GM19193 (cell line): ENCODE data around the gene COG8.

Experiments used
- POLR2A ChIP-seq: IDR thresholded peaks from 4 replicates; pipeline ENCODE4 v1.6.1; 2011; ENCODE audit not compliant: insufficient read depth, insufficient read length; ENCODE audit errors: extremely low read depth

COG8 gene

GRCh38 chr16:69327585-69328310, 11.6 kb downstream of the COG8 start:
- no peak for TF ChIP-seq POLR2A

- no peak for TF ChIP-seq POLR2A
Observed at GRCh38 chr16:69326172-69326873, 13.0 kb downstream of the COG8 start.

- no peak for TF ChIP-seq POLR2A
Observed at GRCh38 chr16:69325784-69326171, 13.6 kb downstream of the COG8 start.

GRCh38 chr16:69324585-69325253, 14.6 kb downstream of the COG8 start:
- no peak for TF ChIP-seq POLR2A

GRCh38 chr16:69324013-69324531, 15.3 kb downstream of the COG8 start:
- TF ChIP-seq POLR2A: no peak

GRCh38 chr16:69323415-69323814, 15.9 kb downstream of the COG8 start:
- TF ChIP-seq POLR2A: no peak

GRCh38 chr16:69322343-69322742, 17.0 kb downstream of the COG8 start:
- TF ChIP-seq POLR2A: no peak

- TF ChIP-seq POLR2A: no peak
Observed at GRCh38 chr16:69321080-69321479, 18.3 kb downstream of the COG8 start.

- no peak for TF ChIP-seq POLR2A
Observed at GRCh38 chr16:69320740-69321073, 18.7 kb downstream of the COG8 start.

- TF ChIP-seq POLR2A: no peak
Observed at GRCh38 chr16:69319826-69320739, 19.3 kb downstream of the COG8 start.

- TF ChIP-seq POLR2A: no peak
Observed at GRCh38 chr16:69319381-69319780, 20.0 kb downstream of the COG8 start.

- TF ChIP-seq POLR2A: no peak
Observed at GRCh38 chr16:69318911-69319289, 20.5 kb downstream of the COG8 start.

GRCh38 chr16:69318177-69318910, 21.0 kb downstream of the COG8 start:
- no peak for TF ChIP-seq POLR2A

- TF ChIP-seq POLR2A: no peak
Observed at GRCh38 chr16:69316595-69317034, 22.7 kb downstream of the COG8 start.
